IPS-NIHi11 (cell line): ENCODE results near the gene TSACC.
A peak's percentile ranks its signal among the peaks of the same experiment; 100 is the strongest.
"Not testable (repeated sequence)": the region's sequence is repeated elsewhere in the genome, so short reads cannot be mapped to it uniquely, and the experiment has no call there.

Source experiments
- DNase-seq: peaks from one replicate; pipeline ENCODE4 v3.0.0; 2012; ENCODE audit warnings: mixed read lengths, low spot score

The TSACC gene

GRCh38 chr1:156346636-156347035 is 8.3 kb downstream of the TSACC start:
- DNase-seq: peak; percentile 34

- no peak for DNase-seq
These were observed 9.0 kb downstream of the TSACC start for GRCh38 chr1:156347331-156347730.

GRCh38 chr1:156352481-156352880 is 14.2 kb downstream of the TSACC start:
- DNase-seq: not testable (repeated sequence)

- no peak for DNase-seq
These were observed 18.0 kb downstream of the TSACC start for GRCh38 chr1:156356262-156356874.

- DNase-seq: peak; percentile 95
These were observed 18.7 kb downstream of the TSACC start for GRCh38 chr1:156356875-156357534.

GRCh38 chr1:156357977-156358376 is 19.7 kb downstream of the TSACC start:
- no peak for DNase-seq

GRCh38 chr1:156358641-156359040 is 20.3 kb downstream of the TSACC start:
- DNase-seq: no peak

GRCh38 chr1:156359249-156359648 is 20.9 kb downstream of the TSACC start:
- no peak for DNase-seq

GRCh38 chr1:156359973-156360372 is 21.6 kb downstream of the TSACC start:
- DNase-seq: peak; percentile 50

- DNase-seq: no peak
These were observed 22.2 kb downstream of the TSACC start for GRCh38 chr1:156360534-156360933.

- no peak for DNase-seq
These were observed 27.4 kb downstream of the TSACC start for GRCh38 chr1:156365754-156366153.

- DNase-seq: peak; percentile 15
These were observed 28.2 kb downstream of the TSACC start for GRCh38 chr1:156366378-156367166.

GRCh38 chr1:156367383-156368156 is 29.2 kb downstream of the TSACC start:
- DNase-seq: peak; percentile 29

- no peak for DNase-seq
These were observed 29.9 kb downstream of the TSACC start for GRCh38 chr1:156368157-156368658.

- DNase-seq: peak; percentile 92
These were observed 30.8 kb downstream of the TSACC start, which contains the start of gene RHBG for GRCh38 chr1:156368889-156369684. Gene RHBG (plus strand): TSS chr1:156369211. CDS start chr1:156369250, 39 bp downstream.

- DNase-seq: not testable (repeated sequence)
These were observed 31.5 kb downstream of the TSACC start for GRCh38 chr1:156369685-156370286.

- DNase-seq: no peak
These were observed 33.4 kb downstream of the TSACC start for GRCh38 chr1:156371553-156372264.

- DNase-seq: no peak
These were observed 33.9 kb downstream of the TSACC start for GRCh38 chr1:156372265-156372586.

- no peak for DNase-seq
These were observed 34.5 kb downstream of the TSACC start for GRCh38 chr1:156372876-156373275.

- no peak for DNase-seq
These were observed 35.2 kb downstream of the TSACC start for GRCh38 chr1:156373546-156373945.
